ENCODE results near the gene GULP1.
A peak's percentile ranks its signal among the peaks of the same experiment; 100 is the strongest.

The GULP1 gene

DNA sequence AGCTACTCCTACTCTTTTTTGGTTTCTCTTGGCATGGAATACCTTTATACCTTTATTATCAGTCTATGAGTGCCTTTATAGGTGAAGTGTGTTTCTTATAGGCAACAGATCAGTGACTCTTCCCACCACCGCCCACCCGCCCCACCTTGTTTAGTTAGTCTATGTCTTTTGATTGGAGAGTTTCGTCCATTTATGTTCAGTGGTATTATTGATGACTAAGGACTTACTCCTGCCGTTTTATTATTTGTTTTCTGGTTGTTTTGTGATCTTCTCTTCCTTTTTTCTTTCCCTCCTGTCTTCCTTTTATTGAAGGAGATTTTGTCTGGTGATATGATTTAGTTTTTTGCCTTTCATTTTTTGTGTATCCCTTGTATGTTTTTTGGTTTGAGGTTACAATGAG, 179.5 kb downstream of the GULP1 start:
- no peak for DNase-seq (ENCODE audit: low read depth in 2 of 2)

DNA sequence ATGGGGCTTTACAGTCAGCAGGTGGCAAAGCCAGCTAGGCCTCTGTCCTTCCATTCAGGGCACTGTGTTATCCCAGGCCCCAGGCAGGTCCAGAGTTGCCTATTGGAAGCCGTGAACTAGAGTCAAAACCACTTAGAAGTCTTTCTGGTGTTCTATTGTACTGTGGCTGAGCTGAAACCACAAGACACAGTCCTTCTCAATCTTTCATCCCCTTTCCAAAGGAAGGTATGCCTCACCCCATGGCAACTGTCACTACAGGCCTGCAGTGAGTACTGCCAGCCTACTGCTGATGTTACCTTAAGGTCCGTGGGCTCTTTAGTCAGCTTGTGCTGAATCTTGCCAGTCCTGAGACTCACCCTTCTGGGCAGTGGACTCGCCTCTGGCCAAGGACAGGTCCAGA, 181.6 kb downstream of the GULP1 start:
- no peak for DNase-seq (ENCODE audit: low read depth in 2 of 2)

DNA sequence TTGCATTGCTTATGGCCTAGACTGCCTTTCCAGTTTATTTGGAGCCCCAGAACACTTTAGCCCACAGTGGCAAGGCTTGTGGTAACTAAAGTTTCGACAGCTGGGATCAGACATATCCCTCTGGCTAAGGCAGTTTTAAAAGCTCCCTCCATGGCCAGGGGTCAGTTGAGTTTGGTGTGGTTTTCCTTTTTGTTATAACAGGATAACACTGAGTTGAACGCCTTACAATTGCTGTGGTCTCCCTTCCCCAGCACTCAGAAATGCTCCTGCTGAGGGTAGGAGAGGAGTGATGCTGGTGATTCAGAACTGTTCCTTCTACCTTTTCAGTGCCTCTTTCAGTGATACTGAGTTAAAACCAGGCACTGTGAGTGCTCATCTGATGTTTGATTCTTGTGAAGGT, 182.6 kb downstream of the GULP1 start:
- no peak for DNase-seq (ENCODE audit: low read depth in 2 of 2)

DNA sequence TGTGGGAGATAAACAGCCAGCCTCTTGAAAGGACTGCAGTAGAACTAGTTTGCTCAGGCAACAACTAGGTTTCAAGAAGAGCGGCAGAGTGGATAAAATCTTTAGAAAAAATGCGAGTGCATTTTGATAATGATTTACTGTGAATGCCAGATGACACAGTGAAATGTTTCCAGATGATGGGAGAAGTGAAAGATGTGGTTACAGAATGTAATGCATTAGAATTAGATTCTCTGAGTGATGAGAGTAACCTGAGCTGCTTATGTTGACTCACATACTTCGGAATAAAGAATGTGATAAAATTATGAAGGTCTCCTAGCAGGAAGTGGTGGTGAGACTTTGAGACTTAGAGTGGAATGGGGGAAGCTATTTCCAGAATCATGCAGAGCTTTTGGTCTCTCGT, 184.3 kb downstream of the GULP1 start:
- no peak for DNase-seq (ENCODE audit: low read depth in 2 of 2)

DNA sequence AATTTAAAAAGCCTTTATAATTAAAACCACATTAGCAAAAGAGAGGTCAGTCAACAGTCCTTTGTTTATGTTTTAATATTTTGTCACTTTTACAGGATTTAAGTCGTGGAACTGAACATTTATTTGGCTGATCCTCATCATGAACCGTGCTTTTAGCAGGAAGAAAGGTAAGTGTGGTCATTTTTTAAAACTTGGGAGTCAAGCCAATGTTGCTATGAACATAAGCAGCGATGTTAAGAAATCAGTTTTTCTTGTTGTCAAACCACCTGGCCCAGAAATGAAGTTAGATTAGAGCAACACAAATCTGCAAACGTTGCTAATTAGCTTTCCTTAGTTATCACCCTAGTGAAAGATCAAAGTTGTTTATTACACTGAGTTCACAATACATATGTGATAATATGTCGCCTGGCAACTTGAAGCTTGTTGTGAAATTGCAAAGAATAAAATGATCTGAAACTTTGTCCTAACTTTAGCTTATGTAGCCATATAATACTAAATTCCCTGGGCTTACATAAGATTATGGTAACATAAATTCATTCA, 186.0 kb downstream of the GULP1 start:
- DNase-seq (ENCODE audit: low read depth in 2 of 2) = no peak

DNA sequence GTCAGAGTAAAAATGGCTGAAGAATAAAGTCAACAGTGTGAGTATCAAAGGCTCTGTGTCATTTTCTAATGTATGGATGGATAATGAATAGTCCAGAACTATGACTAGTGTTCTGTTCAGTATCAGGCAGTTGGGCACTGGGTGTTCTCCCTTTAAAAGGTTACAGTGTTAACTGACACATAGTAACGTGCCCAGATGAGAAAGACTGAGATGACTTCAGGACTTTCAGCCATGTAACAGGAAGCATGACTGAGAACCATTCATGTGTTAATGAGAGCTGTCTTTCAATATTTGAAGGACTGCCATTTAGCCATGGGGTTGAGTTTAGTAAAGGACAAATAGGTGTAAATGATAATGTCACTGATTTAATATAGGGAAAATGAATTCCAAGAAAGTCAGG, 187.1 kb downstream of the GULP1 start:
- no peak for DNase-seq (ENCODE audit: low read depth in 2 of 2)

DNA sequence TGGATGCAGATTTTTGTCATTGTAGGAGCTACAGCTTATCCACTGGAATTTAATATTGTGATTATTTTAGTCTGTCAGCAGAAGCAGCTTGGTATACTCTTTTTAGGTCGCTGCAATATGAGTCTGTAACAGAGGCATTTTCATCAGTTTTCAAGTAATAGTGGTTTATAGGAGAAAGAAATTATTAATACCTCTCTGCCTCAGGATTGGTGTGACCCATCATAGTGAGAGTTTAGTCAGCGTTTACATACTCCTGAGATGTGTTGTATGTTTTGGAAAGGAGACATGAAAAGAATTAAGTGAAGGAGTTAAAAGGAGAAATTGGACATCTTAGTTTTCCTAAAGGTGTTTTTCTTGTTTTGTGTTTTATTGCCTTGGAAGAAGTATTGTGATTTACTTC, 189.8 kb downstream of the GULP1 start:
- DNase-seq (ENCODE audit: low read depth in 2 of 2) = no peak

DNA sequence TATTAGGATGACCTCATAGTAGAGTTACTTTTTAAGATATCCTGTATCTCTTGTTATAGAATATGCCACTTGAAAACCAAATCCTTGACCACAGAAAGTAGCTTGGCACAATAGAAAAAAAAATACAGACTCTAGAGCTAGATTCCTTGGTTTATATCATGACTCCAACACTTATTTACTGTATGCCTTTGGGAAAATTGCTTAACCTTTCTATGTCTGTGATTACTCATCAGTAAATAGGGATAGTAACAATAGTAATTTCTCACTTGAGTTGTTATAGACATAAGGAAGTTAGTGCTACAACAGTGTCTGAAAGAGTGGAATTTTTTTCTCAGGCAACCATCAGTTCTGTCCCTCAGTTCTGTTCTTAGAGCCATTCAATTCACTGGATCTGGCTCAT, 193.8 kb downstream of the GULP1 start:
- DNase-seq (ENCODE audit: low read depth in 2 of 2) = no peak

DNA sequence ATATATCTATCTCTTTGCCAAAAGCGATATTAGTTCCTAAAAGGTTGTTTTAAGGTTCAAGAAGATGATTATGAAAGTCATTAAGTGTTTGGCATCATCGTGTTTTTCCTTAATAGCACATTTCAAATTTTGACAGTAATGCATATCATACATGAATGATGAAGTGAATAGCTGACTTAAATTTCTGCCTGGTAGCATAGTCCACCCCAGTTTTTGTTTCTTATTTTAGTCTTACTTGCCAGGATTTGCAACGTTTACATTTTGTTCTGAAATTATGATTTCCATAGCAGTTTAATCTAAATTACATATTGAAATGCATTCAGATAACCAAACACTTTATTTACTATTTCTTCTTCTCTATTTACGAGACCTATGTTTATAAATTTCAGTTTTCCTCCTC, 201.1 kb downstream of the GULP1 start:
- DNase-seq (ENCODE audit: low read depth in 2 of 2) = no peak

DNA sequence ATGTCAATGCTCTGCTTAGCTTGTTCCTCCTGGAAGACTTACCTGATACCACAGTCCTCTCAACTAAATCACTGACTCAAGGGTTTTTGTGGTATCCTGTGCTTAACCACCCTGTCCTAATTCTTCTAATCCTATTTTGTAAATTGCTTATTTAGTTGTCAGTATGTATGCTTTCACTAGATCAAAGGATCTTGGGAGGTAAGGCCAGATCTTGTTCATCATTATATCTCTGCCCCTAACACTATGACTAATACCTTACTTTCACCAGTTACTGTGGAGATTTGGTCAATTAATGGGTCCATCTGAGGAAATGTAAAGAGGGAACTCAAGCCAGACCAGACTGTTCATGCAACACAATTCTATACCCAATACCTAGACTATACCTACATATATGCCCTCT, 203.2 kb downstream of the GULP1 start:
- no peak for DNase-seq (ENCODE audit: low read depth in 2 of 2)

DNA sequence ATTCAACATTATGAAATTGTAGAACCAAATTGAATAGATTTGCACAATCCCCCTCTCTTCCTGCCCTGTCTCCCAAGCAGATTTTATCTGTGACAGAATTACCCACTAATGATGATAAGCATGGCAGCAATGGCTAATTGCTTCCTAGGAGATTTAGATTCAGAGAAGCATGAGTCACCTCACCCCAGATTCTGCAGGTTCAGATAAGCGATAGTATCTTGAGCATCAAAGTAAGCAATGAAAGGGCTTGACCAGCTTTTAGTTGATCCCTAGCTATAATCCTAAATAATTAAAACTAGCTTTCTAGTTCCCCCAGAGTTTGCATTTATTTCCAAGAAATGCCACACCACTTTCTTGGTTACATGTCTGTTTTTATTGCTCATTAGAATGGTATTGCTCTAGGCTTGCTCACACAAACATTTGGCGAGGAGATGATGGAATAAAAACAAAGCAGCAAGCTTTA, 204.3 kb downstream of the GULP1 start:
- no peak for DNase-seq (ENCODE audit: low read depth in 2 of 2)

DNA sequence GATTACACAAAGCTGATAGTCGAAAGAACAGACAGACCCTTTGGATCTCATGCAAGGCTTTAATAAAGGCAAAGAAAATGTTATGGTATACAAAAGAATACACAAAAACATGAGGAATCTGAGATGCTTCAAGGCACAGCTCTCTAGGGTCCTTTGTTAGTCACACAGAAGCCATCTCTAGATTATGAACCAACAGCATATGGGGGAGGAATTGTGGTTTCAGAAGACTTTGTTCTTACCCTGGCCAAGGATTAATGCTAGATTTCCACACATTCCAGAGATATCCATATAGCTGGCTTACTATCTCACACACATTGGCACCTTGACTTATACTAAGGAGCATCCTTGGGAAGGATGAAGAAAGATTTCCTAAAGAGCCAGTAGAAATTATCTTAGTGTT, 206.1 kb downstream of the GULP1 start:
- no peak for DNase-seq (ENCODE audit: low read depth in 2 of 2)

DNA sequence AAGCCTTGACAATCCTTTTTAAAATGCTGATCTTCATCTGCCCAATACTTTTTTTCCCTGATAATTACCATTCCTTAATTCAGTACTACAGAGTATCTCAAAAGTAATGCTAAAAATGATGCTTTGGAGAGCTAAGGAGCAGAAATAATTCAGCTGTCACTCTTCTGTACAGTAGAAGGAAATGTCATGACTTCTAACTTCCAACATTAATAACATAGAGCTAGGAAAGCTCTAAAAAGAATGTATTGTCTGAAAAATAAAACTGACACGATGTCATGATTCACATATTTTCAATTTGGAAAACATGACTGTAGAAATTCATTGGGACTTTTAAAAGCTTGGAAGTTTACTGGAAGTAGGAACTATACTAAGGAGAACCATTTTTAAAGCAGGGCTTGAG, 212.3 kb downstream of the GULP1 start:
- DNase-seq (ENCODE audit: low read depth in 2 of 2) = no peak

DNA sequence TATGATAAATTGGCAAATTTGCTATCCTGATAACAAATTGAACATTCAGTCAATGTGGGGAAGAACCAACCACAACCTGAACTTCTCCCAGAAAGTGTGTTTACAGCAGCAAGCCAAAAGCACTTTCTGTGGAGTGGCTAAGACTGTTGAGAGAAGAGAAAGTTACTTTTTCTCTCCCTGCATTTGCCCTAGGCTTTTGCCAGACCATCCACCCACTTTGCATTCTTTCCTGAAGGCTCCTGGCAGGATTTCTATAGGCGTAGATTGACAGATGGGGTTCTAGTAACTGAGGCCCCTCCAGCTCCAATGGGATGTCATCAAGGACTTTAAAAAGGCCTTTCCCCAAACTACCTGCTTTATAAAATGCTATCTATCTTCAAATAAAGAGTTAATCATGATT, 215.2 kb downstream of the GULP1 start:
- DNase-seq (ENCODE audit: low read depth in 2 of 2) = no peak

DNA sequence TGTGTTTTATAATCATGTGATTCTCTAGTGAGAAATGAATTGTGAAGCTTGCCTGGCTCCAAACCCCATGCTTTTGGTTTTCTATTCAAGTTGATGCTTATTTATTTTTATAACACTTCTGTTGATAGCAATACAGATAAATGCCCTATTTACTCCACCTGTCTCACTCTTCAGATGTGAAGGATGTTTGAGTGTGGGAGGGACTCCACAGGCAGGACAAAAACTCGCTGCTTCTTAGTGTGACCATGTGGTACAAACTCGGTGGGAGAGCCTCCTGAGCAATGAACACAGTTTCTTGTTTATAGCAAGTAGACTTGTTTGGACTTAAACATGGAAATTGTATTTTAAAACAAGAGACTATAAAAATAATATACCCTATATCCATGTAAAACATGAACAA, 219.7 kb downstream of the GULP1 start:
- no peak for DNase-seq (ENCODE audit: low read depth in 2 of 2)

DNA sequence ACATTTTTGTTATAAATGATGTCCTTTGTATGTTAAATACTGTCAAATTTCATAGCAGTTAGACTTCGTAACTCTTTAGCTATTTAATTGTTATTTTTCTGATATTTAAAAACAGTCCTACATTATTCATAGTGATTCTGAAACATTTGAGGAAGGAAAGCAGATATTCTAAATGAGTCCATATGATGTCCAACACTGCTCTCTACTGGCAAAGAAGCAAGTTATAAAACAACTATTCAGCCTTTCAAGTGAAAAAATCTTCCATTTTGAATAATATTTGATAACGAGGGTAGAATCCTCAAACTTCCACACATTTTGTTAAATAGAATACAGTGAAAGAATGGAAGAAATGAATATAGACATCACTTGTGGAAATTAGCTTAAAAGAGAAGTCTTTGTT, 220.8 kb downstream of the GULP1 start:
- no peak for DNase-seq (ENCODE audit: low read depth in 2 of 2)

DNA sequence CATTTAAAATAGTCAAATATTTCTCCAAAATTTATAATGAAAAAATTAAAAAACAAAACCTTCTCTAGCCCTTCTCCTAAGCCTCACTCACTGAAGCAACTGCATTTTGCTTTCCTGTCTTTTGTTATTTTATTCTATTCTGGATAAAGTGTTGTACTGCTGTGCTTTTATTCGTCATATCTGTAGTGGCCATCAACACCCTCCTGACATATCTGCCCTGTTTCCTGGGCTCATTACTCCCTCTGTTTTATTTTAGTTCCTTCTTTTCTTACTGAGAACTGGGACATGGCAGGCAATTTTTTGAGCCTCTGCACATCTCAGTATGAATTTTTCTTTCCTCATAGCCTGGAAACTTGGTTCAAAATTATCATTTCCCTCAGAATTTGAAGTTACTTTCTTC, 224.2 kb downstream of the GULP1 start:
- no peak for DNase-seq (ENCODE audit: low read depth in 2 of 2)

DNA sequence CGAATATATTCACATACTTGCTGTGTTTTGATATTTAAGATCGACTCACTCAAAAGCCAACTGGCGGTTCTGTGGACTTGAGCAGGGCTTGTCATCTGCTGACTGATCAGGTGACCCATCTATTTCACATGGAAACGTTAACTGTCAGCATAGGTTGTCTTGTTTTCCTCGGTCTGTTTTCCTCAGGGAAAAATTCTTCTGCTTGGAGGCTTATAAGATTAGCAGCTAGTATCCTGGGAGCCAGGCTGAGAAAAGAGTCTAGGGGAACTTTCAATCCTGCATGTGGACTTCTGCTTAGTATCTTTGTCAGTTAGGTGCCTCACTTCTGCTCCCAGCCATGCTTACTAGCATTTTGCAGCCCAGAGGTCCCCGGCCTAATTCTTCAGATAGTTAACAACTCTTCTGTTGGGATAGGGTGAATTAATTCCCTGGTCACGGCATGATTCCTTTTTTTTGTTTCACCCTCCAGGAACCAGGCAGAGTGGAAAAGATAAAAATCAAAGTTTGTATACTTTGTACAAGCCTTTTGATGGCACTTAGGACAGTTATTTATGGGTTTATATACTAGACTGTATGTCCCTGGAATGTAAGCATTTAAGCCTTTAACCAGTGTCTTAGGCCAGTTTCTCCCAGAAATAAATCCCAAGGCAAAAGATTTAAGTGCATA, 226.0 kb downstream of the GULP1 start:
- no peak for DNase-seq (ENCODE audit: low read depth in 2 of 2)

DNA sequence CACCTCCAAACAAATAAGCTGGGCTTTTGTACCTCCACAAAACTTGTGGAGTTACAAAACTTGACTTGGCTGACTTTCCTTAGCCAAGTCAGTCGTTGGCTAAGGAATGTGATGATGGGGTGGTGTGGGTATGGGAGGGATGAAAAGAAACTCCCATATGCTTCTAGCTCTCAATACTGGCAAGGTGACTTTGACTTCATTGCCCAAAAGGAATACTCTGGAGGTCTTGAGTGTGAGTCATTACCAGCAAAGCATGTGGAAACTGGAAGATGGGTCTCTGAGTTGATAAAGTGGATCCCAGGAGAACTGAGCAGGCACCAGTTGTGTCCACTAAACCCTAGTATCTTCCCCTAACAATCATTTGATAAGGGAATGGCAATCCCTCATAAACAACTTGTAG, 226.7 kb downstream of the GULP1 start:
- no peak for DNase-seq (ENCODE audit: low read depth in 2 of 2)

DNA sequence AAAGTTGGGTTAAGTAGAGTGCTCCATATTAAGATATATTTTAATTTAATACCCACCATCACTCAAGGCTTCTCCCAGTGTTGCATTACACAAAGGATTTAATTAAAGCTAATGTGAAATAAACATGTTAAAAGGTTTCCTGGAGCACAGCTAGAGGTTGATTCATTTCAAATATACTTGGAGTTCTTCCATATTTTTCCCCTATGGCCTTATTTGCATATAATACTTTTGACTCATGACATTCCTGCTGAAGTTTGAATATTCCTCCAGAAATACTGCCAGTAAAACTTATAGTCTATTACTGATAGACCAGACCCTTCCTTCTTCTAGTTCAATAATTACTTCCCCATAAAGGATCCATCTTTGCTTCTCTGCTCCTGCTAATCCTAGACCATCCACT, 227.5 kb downstream of the GULP1 start:
- DNase-seq (ENCODE audit: low read depth in 2 of 2) = no peak

DNA sequence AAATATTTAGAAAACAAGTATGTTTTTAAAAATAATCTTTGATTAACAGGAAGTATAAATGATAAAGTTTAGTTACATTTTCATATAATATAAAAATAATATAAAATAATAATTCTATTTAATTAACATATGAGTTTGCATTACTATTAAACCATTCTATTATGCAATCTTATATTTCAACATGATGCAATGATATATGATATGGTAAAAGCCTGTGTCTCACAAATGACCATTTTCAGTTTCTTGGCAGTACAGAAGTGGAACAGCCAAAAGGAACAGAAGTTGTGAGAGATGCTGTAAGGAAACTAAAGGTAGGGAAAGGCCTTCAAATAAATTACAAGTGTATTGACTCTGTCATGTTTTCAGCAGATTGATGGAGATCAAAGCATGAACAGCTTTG, 230.8 kb downstream of the GULP1 start:
- no peak for DNase-seq (ENCODE audit: low read depth in 2 of 2)

DNA sequence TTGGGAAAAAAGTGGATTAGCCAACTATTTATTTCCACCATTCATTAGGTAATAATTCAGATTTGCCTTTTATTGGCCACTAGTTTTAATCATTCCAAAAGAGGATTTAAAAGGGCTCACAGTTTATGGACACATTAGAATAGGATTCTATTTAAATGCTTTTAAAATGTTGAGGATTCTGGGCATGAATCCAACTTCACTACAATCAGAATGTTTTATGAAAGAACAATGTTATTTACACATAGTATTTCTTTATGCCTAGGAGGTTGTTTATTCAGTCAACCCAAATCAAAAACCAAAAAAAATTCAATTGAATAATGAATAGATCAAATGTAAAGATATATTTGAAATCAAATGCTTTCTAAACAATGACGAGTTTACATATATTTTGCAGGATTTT, 232.2 kb downstream of the GULP1 start:
- DNase-seq (ENCODE audit: low read depth in 2 of 2) = no peak

DNA sequence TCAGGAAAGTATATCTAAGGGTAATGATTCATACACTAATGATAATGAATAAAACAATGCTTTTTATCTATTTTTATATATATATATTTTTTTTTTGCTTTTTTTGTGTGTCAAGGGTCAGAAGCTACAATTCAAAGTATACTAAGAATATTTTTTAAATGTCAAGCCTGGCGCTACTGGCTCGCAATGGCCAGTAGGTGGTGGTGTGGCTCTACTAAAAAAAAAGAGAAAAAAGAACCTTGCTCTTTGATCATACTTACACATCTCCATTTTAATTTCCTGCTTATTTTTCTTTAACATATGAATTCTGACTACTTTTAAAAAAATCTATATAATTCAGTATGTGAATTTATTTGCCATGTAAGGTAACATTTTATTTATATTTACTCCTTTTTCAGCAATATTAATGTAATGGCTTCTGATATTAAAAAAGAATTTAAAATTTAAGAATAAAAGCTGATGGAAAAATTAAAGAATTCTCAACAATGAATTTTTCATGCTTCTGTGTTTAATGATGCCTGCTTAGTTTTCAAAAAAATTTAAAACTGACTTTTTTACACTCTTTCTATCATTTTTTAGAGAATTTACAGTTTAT, 232.9 kb downstream of the GULP1 start:
- peak in 1 of 2 donors; percentile 1 for DNase-seq (ENCODE audit: low read depth in 2 of 2)

DNA sequence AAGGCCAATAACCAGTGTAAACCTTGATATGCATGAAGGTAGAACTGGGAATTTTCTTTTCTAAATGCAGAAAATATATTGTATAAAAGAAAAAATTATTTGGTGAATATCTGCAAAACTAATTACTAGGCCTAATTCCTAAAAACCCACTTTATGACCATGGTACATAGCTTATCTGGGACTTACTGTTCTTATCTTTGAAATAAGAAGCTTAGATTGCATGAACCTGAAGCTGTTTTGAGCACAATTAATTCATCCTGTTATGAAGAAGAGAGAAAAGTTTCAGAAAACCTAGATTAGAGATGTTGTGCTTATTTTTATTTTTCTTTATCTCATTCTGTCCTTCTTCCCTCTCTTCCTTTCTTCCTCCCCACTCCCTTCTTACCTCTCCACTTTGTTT, 235.0 kb downstream of the GULP1 start:
- DNase-seq (ENCODE audit: low read depth in 2 of 2) = no peak
